ENCODE data around the gene LETM1. TPM values are rescaled to one million over a fixed set of nuclear protein-coding genes. Genes with fewer than 3 reads are reported as not detected.

LETM1 gene
- total and polyA plus RNA-seq, 2 of the 13 experiments (the other 11 are each of a cell fraction or from before 2014, with no cell fraction given) = 9.7 to 41.6 TPM

GRCh38 chr4:1778642-1779392 is 77.1 kb downstream of the LETM1 start (continued):
- TF ChIP-seq ZHX2 (IDR thresholded peaks at IDR 0.05; ENCODE audit: low read depth) (no peak), ZHX2 (CRISPR knock-in tag; IDR thresholded peaks at IDR 0.05; ENCODE audit: borderline replicate concordance) (no peak), ZNF740 (CRISPR knock-in tag; IDR thresholded peaks at IDR 0.05) (no peak), ZNF784 (CRISPR knock-in tag; IDR thresholded peaks at IDR 0.05; ENCODE audit: borderline replicate concordance) (0 out of 2 replicates have a peak, but pooled peaks have one; percentile 51), ZNF800 (CRISPR knock-in tag; IDR thresholded peaks at IDR 0.05) (no peak), ZNF317 (CRISPR knock-in tag; IDR thresholded peaks at IDR 0.05) (no peak), FOSL2 (CRISPR knock-in tag; IDR thresholded peaks at IDR 0.05) (no peak), NR2F6 (IDR thresholded peaks at IDR 0.05) (no peak), NR2F6 (CRISPR knock-in tag; IDR thresholded peaks at IDR 0.05) (0 out of 2 replicates have a peak, but pooled peaks have one; percentile 26), ZBTB25 (CRISPR knock-in tag; IDR thresholded peaks at IDR 0.05) (no peak), ZNF225 (CRISPR knock-in tag; IDR thresholded peaks at IDR 0.05) (0 out of 2 replicates have a peak, but pooled peaks have one; percentile 16), DRAP1 (CRISPR knock-in tag; IDR thresholded peaks at IDR 0.05) (no peak), PITX1 (CRISPR knock-in tag; IDR thresholded peaks at IDR 0.05) (no peak), SETDB1 (CRISPR knock-in tag; IDR thresholded peaks at IDR 0.05; ENCODE audit: borderline replicate concordance) (no peak), NFE2 (CRISPR knock-in tag; IDR thresholded peaks at IDR 0.05) (no peak), ZNF235 (CRISPR knock-in tag; IDR thresholded peaks at IDR 0.05; ENCODE audit: borderline replicate concordance) (no peak)
